Measurements from ENCODE around the gene CEP89.
"Not testable (repeated sequence)": the region's sequence is repeated elsewhere in the genome, so short reads cannot be mapped to it uniquely, and the experiment has no call there.

CEP89 gene

DNA sequence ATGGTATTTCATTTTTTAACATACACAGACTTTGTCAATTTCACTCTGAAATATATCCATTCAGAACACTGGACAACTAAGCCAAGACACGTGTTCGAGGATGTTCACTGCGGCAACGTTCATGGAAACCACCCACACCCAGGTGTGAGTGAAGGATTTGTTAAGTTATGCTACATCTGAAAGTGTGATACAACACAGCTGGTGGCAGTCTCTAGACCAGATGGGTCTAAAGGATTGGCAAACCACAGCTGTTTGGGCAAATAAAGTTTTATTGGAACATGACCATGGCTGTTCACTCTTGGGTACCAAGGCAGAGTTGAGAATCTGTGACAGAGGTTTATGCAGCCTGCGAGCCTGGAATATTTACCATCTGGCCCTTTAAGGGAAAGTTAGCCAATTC is 114.2 kb downstream of the CEP89 start:
- no peaks in the 10 kb centered on the region for H3K9me3 ChIP-seq (replicated peaks in 1 of 2; ENCODE audit: control insufficient read depth in 2 of 2, insufficient read depth in 1 of 2, low read depth in 1 of 2, low read length in 2 of 2)
- H3K36me3 ChIP-seq (replicated peaks in 1 of 2; ENCODE audit: control insufficient read depth in 2 of 2, insufficient read depth in 2 of 2, low read length in 2 of 2): no peaks in the 10 kb centered on the region
- no peak overlapping the region for H2BK12ac ChIP-seq (ENCODE audit: low read length)
- H3K4me1 ChIP-seq (ENCODE audit: control insufficient read depth in 2 of 2, insufficient read depth in 1 of 2, low read depth in 1 of 2, low read length in 2 of 2): no peaks in the 10 kb centered on the region
- H2BK15ac ChIP-seq (ENCODE audit: low read length): no peak overlapping the region
- H3K4me2 ChIP-seq (ENCODE audit: insufficient read depth, low read length, poor library complexity, severe bottlenecking): no peak overlapping the region
- DNase-seq (ENCODE audit: low spot score): no peak
- H2BK120ac ChIP-seq (ENCODE audit: low read depth, low read length): no peak overlapping the region
- H3K4me3 ChIP-seq (ENCODE audit: low read length in 2 of 2): no peak overlapping the region
- H3K79me1 ChIP-seq (ENCODE audit: low read depth, low read length): no peaks in the 10 kb centered on the region
- no peak overlapping the region for H3K18ac ChIP-seq (ENCODE audit: low read length)
- no peak overlapping the region for H3K9ac ChIP-seq (ENCODE audit: low read depth, low read length, poor library complexity)
- H3K27ac ChIP-seq (replicated peaks; ENCODE audit: low read length): no peak overlapping the region
- H3K23ac ChIP-seq (ENCODE audit: low read depth, low read length, poor library complexity): no peak overlapping the region
- no peaks in the 10 kb centered on the region for H3K27me3 ChIP-seq (ENCODE audit: control insufficient read depth in 3 of 3, insufficient read depth in 3 of 3, low read depth in 1 of 3, low read length in 3 of 3)
- no CpG with 5 or more reads among the region's 5 CpGs for WGBS, 2 donors (ENCODE audit: extremely low coverage in 2 of 2, insufficient read length in 2 of 2, insufficient replicate concordance in 1 of 2)
- no peak overlapping the region for H2AFZ ChIP-seq (ENCODE audit: low read length)
- no peak overlapping the region for H3K14ac ChIP-seq (ENCODE audit: low read length)
- H2BK5ac ChIP-seq (ENCODE audit: low read length): no peak overlapping the region
- no peak overlapping the region for H2AK5ac ChIP-seq (ENCODE audit: low read depth, low read length)
- H3K4ac ChIP-seq (ENCODE audit: low read length): no peak overlapping the region
- no peak overlapping the region for H4K8ac ChIP-seq (ENCODE audit: low read depth, low read length)
- no peak overlapping the region for H4K91ac ChIP-seq (ENCODE audit: low read depth, low read length, poor library complexity)

DNA sequence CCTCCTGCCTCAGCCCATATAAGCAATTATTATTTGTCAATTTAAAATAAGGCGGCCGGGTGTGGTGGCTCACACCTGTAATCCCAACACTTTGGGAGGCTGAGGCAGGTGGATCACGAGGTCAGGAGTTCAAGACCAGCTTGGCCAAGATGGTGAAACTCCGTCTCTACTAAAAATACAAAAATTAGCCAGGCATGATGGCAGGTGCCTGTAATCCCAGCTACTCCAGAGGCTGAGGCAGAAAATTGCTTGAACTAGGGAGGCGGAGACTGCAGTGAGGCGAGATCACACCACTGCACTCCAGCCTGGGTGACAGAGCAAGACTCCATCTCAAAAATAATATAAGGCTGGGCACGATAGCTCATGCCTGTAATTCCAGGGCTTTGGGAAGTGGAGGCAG is 114.9 kb downstream of the CEP89 start:
- not testable (repeated sequence) for H2BK12ac ChIP-seq (ENCODE audit: low read length); H2BK120ac ChIP-seq (ENCODE audit: low read depth, low read length); H2AK5ac ChIP-seq (ENCODE audit: low read depth, low read length); DNase-seq (ENCODE audit: low spot score); H3K9me3 ChIP-seq (replicated peaks in 1 of 2; ENCODE audit: control insufficient read depth in 2 of 2, insufficient read depth in 1 of 2, low read depth in 1 of 2, low read length in 2 of 2); H2BK15ac ChIP-seq (ENCODE audit: low read length); H3K4me2 ChIP-seq (ENCODE audit: insufficient read depth, low read length, poor library complexity, severe bottlenecking); H3K36me3 ChIP-seq (replicated peaks in 1 of 2; ENCODE audit: control insufficient read depth in 2 of 2, insufficient read depth in 2 of 2, low read length in 2 of 2); H3K4me1 ChIP-seq (ENCODE audit: control insufficient read depth in 2 of 2, insufficient read depth in 1 of 2, low read depth in 1 of 2, low read length in 2 of 2); H2BK5ac ChIP-seq (ENCODE audit: low read length); H3K4me3 ChIP-seq (ENCODE audit: low read length in 2 of 2); H3K18ac ChIP-seq (ENCODE audit: low read length); H3K14ac ChIP-seq (ENCODE audit: low read length); H3K27me3 ChIP-seq (ENCODE audit: control insufficient read depth in 3 of 3, insufficient read depth in 3 of 3, low read depth in 1 of 3, low read length in 3 of 3); H3K4ac ChIP-seq (ENCODE audit: low read length); H4K8ac ChIP-seq (ENCODE audit: low read depth, low read length); H4K91ac ChIP-seq (ENCODE audit: low read depth, low read length, poor library complexity); H2AFZ ChIP-seq (ENCODE audit: low read length); H3K9ac ChIP-seq (ENCODE audit: low read depth, low read length, poor library complexity); H3K79me1 ChIP-seq (ENCODE audit: low read depth, low read length); H3K27ac ChIP-seq (replicated peaks; ENCODE audit: low read length); H3K23ac ChIP-seq (ENCODE audit: low read depth, low read length, poor library complexity)
- WGBS, 2 donors (ENCODE audit: extremely low coverage in 2 of 2, insufficient read length in 2 of 2, insufficient replicate concordance in 1 of 2): no CpG with 5 or more reads among the region's 7 CpGs

DNA sequence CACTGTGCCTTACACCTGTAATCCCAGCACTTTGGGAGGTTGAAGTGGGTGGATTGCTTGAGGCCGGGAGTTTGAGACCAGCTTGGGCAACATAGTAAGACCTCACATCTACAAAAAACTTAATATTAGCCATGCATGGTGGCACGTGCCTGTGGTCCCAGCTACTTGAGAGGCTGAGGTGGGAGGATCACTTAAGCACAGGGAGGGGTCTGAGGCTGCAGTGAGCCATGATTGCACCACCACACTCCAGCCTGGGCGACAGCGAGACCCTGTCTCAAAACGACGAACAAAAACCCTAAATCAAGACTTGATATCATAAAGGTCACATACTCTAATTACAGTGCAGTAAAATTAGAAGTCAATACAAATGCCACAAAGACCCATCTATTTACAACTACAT is 119.5 kb downstream of the CEP89 start:
- Histone ChIP-seq H4K8ac (ENCODE audit: low read depth, low read length) (peak overlapping the region; percentile 82), H3K27ac (replicated peaks; ENCODE audit: low read length) (no peak overlapping the region), H3K18ac (ENCODE audit: low read length) (no peak overlapping the region), H2BK12ac (ENCODE audit: low read length) (no peak overlapping the region), H3K23ac (ENCODE audit: low read depth, low read length, poor library complexity) (no peak overlapping the region), H3K4me1 (ENCODE audit: control insufficient read depth in 2 of 2, insufficient read depth in 1 of 2, low read depth in 1 of 2, low read length in 2 of 2) (no peaks in the 10 kb centered on the region), H3K4ac (ENCODE audit: low read length) (no peak overlapping the region), H3K4me3 (ENCODE audit: low read length in 2 of 2) (no peak overlapping the region), H3K79me1 (ENCODE audit: low read depth, low read length) (no peaks in the 10 kb centered on the region), H3K36me3 (replicated peaks in 1 of 2; ENCODE audit: control insufficient read depth in 2 of 2, insufficient read depth in 2 of 2, low read length in 2 of 2) (no peaks in the 10 kb centered on the region), H3K4me2 (ENCODE audit: insufficient read depth, low read length, poor library complexity, severe bottlenecking) (no peak overlapping the region), H2BK120ac (ENCODE audit: low read depth, low read length) (no peak overlapping the region), H2AFZ (ENCODE audit: low read length) (no peak overlapping the region), H2AK5ac (ENCODE audit: low read depth, low read length) (no peak overlapping the region), H2BK15ac (ENCODE audit: low read length) (no peak overlapping the region), H3K27me3 (ENCODE audit: control insufficient read depth in 3 of 3, insufficient read depth in 3 of 3, low read depth in 1 of 3, low read length in 3 of 3) (no peaks in the 10 kb centered on the region), H3K9ac (ENCODE audit: low read depth, low read length, poor library complexity) (no peak overlapping the region), H4K91ac (ENCODE audit: low read depth, low read length, poor library complexity) (no peak overlapping the region), H3K9me3 (replicated peaks in 1 of 2; ENCODE audit: control insufficient read depth in 2 of 2, insufficient read depth in 1 of 2, low read depth in 1 of 2, low read length in 2 of 2) (no peaks in the 10 kb centered on the region), H3K14ac (ENCODE audit: low read length) (no peak overlapping the region), H2BK5ac (ENCODE audit: low read length) (no peak overlapping the region)
- no CpG with 5 or more reads among the region's 6 CpGs for WGBS, 2 donors (ENCODE audit: extremely low coverage in 2 of 2, insufficient read length in 2 of 2, insufficient replicate concordance in 1 of 2)
- DNase-seq (ENCODE audit: low spot score): no peak

DNA sequence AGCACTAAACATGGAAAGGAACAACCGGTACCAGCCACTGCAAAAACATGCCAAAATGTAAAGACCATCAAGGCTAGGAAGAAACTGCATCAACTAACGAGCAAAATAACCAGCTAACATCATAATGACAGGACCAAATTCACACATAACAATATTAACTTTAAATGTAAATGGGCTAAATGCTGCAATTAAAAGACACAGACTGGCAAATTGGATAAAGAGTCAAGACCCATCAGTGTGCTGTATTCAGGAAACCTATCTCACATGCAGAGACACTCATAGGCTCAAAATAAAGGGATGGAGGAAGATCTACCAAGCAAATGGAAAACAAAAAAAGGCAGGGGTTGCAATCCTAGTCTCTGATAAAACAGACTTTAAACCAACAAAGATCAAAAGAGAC is 123.7 kb downstream of the CEP89 start:
- H4K91ac ChIP-seq (ENCODE audit: low read depth, low read length, poor library complexity); H3K27ac ChIP-seq (replicated peaks; ENCODE audit: low read length); H3K36me3 ChIP-seq (replicated peaks in 1 of 2; ENCODE audit: control insufficient read depth in 2 of 2, insufficient read depth in 2 of 2, low read length in 2 of 2); H3K18ac ChIP-seq (ENCODE audit: low read length); H3K4ac ChIP-seq (ENCODE audit: low read length); H2BK15ac ChIP-seq (ENCODE audit: low read length); H2BK120ac ChIP-seq (ENCODE audit: low read depth, low read length); H3K9ac ChIP-seq (ENCODE audit: low read depth, low read length, poor library complexity); H4K8ac ChIP-seq (ENCODE audit: low read depth, low read length); H3K79me1 ChIP-seq (ENCODE audit: low read depth, low read length); H3K4me3 ChIP-seq (ENCODE audit: low read length in 2 of 2); H3K9me3 ChIP-seq (replicated peaks in 1 of 2; ENCODE audit: control insufficient read depth in 2 of 2, insufficient read depth in 1 of 2, low read depth in 1 of 2, low read length in 2 of 2); H2AK5ac ChIP-seq (ENCODE audit: low read depth, low read length); DNase-seq (ENCODE audit: low spot score); H3K14ac ChIP-seq (ENCODE audit: low read length); H2AFZ ChIP-seq (ENCODE audit: low read length); H3K4me1 ChIP-seq (ENCODE audit: control insufficient read depth in 2 of 2, insufficient read depth in 1 of 2, low read depth in 1 of 2, low read length in 2 of 2); H2BK12ac ChIP-seq (ENCODE audit: low read length); H3K23ac ChIP-seq (ENCODE audit: low read depth, low read length, poor library complexity); H3K27me3 ChIP-seq (ENCODE audit: control insufficient read depth in 3 of 3, insufficient read depth in 3 of 3, low read depth in 1 of 3, low read length in 3 of 3); H2BK5ac ChIP-seq (ENCODE audit: low read length); H3K4me2 ChIP-seq (ENCODE audit: insufficient read depth, low read length, poor library complexity, severe bottlenecking): not testable (repeated sequence)
- WGBS, 2 donors (ENCODE audit: extremely low coverage in 2 of 2, insufficient read length in 2 of 2, insufficient replicate concordance in 1 of 2): no CpG with 5 or more reads among the region's 2 CpGs

All from neuronal stem cell (in vitro differentiated cells).